ENCODE results near the gene ST6GALNAC5.

ST6GALNAC5 gene

DNA sequence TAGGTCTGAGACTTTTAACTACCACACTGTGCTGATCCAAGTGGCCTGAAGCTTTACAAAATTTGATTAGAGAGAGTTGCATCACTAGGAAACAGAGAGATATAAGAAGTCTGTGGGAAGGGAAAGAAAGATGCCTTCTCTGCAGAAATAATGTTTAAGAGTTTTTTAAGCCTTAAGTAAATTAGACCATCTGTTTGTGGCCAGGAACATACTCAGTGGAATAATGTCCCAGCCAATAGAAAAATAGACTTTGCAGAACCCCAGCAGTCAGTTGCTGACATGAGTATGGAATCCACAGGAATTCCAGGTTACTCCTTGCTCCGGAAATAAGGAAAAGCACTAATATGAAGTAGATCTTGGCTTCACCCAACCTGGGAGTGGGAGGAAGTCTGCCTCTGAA is 144.8 kb downstream of the ST6GALNAC5 start:
- DNase-seq (ENCODE audit: low read depth) = no peak

GRCh38 chr1:77014073-77014788 is 147.0 kb downstream of the ST6GALNAC5 start:
- no peak for DNase-seq (ENCODE audit: low read depth)

DNA sequence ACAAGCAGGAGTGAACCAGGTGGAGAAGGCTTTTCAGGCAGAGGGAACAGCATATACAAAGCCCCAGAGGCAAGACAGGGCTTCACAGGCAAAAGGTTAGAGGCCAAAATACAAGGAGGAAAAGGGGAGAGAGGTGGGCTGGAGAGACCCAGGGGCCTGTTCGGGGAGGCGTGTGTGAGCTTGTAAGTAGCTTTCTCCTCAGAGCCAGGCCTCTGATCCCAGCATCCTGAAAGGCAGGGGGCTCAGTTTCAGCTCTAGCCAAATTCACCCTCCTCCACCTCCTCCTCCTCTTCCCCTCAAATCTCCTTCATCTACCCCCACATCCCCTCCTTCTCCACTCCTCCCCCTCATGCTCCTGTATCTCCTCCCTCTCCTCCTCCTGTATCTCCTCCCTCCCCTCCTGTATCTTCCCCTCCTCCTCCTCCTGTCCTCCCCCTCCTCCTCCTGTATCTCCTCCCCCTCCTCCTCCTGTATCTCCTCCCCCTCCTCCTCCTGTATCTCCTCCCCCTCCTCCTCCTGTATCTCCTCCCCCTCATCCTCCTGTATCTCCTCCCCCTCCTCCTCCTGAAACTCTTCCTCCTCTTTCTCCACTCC is 148.6 kb downstream of the ST6GALNAC5 start:
- no peak for DNase-seq (ENCODE audit: low read depth)

- DNase-seq (ENCODE audit: low read depth) = no peak
These were observed 149.2 kb downstream of the ST6GALNAC5 start for GRCh38 chr1:77016386-77016985.

- no peak for DNase-seq (ENCODE audit: low read depth)
These were observed 151.0 kb downstream of the ST6GALNAC5 start for GRCh38 chr1:77018311-77018710.

GRCh38 chr1:77018761-77019160 is 151.5 kb downstream of the ST6GALNAC5 start:
- no peak for DNase-seq (ENCODE audit: low read depth)

DNA sequence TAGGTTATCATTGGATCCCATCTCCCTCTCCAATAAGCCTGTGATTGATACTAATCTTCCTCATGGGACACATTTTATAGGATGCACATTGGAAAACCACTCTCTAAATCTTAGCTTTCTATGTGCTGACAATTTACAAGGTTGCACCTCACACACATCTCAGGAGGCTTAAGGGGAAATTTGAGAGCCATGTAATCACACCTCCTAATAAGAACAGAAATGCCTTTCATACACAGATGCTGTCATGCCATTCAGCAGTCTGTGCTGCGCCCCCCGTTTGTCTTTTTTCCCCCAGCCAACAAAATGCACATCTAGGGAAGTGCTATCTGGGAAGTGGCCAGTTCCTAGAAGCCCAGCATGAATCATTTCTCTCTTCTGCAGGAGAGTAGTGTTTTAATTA is 154.5 kb downstream of the ST6GALNAC5 start:
- DNase-seq (ENCODE audit: low read depth) = no peak

DNA sequence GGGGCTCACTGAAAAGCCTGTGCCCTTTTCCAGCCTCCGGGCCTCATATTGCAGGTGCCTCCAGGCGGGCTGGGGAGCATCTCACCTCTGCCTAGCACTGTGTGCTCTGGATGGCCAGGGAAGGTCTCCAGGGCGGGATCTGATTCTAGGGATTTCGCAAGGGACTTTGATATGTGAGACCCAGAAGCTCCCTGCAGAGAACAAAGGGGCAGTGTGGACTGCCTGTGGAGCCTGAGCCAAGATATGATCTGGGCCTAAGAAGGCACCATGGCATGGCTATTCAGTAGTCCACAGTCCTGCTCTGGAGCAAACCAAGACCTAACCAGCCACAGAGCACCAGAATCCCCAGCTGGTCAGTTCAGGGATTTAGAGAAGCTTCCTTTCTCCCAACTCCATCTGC is 157.2 kb downstream of the ST6GALNAC5 start:
- DNase-seq (ENCODE audit: low read depth) = no peak

GRCh38 chr1:77025599-77025998 is 158.3 kb downstream of the ST6GALNAC5 start:
- no peak for DNase-seq (ENCODE audit: low read depth)

DNA sequence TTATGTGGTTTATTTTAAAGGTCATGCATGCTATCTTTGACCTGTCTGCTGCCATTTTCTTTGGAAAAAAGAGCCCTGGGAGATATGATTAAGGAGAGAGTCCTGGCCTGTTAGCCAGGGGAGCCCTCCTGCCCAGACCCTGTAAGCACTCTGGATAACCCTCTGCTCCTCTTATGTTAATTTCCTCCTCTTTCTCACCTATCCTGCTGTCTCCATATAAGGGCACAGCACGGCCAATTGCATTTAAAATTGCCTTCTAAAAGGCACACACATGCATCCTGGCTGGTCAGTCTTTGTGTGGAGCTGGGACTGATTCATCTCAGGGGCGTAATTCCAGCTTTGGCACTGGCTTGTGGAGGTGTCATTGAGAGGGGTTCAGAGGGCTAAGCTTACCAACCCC is 158.9 kb downstream of the ST6GALNAC5 start:
- no peak for DNase-seq (ENCODE audit: low read depth)

- DNase-seq (ENCODE audit: low read depth) = no peak
These were observed 159.4 kb downstream of the ST6GALNAC5 start for GRCh38 chr1:77026640-77027039.

DNA sequence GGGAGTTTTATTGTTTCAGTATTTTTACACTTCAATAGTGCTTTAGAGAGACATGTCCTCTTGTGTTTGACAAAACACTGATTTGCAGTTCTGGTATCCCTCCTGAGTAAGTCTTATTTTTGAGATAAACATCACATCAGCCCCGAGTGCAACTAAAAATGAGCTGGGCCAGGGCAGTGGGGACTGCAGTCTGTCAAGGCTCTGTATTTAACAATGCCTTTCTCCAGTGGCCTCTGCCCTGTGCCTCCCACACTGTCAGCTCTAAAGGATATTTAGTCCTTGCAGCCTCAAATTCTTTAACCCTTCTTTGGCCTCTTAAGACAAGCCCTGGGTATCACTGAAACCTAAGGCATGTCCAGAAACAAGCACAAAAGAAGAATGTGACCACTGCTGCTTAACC is 160.6 kb downstream of the ST6GALNAC5 start:
- DNase-seq (ENCODE audit: low read depth) = no peak

GRCh38 chr1:77030401-77031105 is 163.3 kb downstream of the ST6GALNAC5 start:
- no peak for DNase-seq (ENCODE audit: low read depth)

DNA sequence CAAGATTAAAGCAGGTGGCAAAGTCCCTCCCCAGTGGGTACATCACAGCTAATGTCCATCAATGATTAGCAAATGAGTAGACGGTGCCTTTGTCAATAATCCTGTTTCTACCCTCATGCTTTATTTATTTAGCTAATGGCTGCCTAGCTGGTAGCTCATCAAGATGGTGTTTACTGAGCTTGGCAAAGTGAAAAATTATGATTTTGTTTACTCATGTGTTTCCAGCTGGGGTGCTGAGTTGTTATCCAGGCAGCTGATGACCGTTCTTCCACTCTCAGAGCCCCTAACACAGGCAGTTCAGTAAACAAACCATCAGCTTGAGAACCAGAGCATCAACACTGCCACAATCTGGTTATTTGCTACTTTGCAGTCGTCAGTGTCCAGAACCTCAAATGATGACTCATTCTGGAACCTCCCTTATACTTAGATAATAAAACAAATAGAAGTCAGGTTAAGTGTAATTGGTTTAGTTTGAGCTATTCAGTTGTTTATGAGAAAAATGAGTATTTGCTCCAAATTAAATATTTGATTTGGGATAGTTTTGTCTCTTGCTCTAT is 163.9 kb downstream of the ST6GALNAC5 start:
- no peak for DNase-seq (ENCODE audit: low read depth)

DNA sequence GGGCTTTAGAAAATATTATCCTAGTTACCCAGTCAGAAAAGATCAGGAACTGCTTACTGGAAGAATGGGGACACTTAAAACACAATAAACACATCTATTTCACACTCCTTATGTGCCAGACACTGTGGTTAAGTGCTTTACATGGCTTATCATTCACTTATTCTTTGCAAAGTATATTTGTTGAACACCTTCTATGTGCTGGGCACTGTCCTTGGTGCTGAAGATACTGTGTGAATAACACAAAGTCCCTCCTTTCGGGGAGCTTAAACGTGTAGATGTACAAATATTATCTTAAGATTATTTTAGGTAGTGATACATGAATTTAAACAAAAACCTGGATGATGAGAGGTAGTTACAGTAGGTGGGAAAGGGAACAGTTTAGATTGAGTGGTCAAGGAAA is 169.3 kb downstream of the ST6GALNAC5 start:
- no peak for DNase-seq (ENCODE audit: low read depth)

- DNase-seq (ENCODE audit: low read depth) = no peak
These were observed 169.8 kb downstream of the ST6GALNAC5 start for GRCh38 chr1:77037038-77037437.

DNA sequence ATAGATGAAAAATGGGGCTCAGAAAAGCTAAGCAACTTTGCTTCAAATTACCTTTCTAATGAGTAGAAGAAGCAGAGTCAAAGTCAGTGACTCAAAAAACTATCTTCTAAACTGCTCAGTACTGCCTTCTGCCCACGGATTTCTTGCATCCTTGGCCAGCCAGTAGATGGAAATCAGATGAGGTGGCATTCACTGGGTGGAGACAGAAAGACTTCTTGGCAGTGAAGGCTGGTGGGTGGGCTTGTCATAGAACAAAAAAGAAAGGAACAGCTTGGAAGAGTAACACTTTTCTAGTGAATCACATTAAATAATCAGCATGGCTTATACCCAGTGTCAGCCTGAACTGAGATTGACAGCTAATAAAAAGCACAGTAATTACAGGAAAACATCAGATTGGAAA is 170.7 kb downstream of the ST6GALNAC5 start:
- DNase-seq (ENCODE audit: low read depth) = no peak

- no peak for DNase-seq (ENCODE audit: low read depth)
These were observed 171.8 kb downstream of the ST6GALNAC5 start for GRCh38 chr1:77039111-77039510.

GRCh38 chr1:77039739-77040138 is 172.5 kb downstream of the ST6GALNAC5 start:
- DNase-seq (ENCODE audit: low read depth) = no peak

DNA sequence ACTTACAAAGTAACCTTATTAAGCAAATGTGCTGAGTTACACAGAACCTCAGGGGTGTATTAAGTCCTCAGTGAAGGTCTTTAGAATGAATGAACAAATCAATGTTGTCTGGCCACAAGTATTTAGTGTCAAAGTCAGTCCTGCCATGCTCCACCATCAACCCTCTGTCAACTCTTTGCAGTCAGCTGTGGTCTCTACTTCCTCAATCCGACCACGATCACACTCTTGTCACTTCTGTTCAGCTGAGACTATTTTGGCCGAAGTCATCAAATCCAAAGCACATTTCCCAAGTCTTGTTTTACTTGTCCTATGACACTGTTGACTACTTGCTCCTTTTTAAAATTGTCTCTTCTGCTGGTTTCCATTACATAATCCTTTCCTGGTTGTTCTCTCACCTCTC is 173.5 kb downstream of the ST6GALNAC5 start:
- no peak for DNase-seq (ENCODE audit: low read depth)

GRCh38 chr1:77044133-77044849 is 177.0 kb downstream of the ST6GALNAC5 start:
- DNase-seq (ENCODE audit: low read depth) = no peak

DNA sequence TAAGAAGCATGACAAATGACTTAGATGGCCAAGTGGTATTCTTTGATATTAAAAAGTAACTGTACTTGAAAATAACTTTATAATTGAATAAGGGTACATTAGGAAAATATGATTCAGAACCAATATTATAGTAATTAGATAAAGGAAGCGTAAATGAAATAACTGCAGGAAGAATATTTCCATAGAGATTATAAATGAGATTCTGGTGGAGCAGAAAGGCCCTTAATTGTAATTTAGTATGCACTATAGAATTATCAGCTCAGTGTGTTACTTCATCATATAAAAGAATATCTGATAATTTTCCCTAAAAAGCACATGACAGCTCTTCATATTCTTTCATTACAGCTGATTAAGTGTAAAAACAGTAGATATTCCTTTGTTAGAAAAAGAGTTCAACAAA is 180.3 kb downstream of the ST6GALNAC5 start:
- DNase-seq (ENCODE audit: low read depth) = no peak

Measured in stimulated activated CD4-positive, alpha-beta T cell treated with anti-CD3 and anti-CD28 coated beads, Interleukin-2, amount 100 ng/mL, for 4 hours (primary cell).